IMR-90 (cell line): ENCODE measurements around the gene PGRMC1. TPM values are rescaled to one million over a fixed set of nuclear protein-coding genes. Genes with fewer than 3 reads are reported as not detected.

ENCODE experiments used
- ATAC-seq: fragments of 200-7000 bp; cut with Tn5 transposase; 2 replicates; pipeline ENCODE4 v1.9.1; 2020; ENCODE audit warnings: low read depth, mild to moderate bottlenecking, moderate library complexity
- Bru-seq: library from RNA; stranded (reverse); fragments of 400-500 nt; gene quantifications from one replicate; lab custom pipeline; 2021; lab: Mats Ljungman, UMichigan
- BruChase-seq, 2 experiments: library from RNA; stranded (reverse); fragments of 400-500 nt; gene quantifications; one replicate each; lab custom pipeline; 2021; lab: Mats Ljungman, UMichigan
- BruUV-seq: library from RNA; stranded (reverse); fragments of 400-500 nt; replicated peaks from 2 replicates; lab custom pipeline; 2021; lab: Mats Ljungman, UMichigan
- CTCF ChIA-PET: fragments of 300-600 bp; formaldehyde crosslinking; extraction: SDS; loops from one replicate; lab custom pipeline; 2021; ENCODE audit warnings: antibody characterized with exemption; lab: Yijun Ruan, JAX
- POLR2A ChIA-PET: fragments of 300-600 bp; sonication (Branson Sonifier 250); formaldehyde crosslinking; loops from one replicate; lab custom pipeline; 2022; ENCODE audit warnings: antibody characterized with exemption; ENCODE audit not compliant: unreplicated experiment; lab: Charles Lee
- DNase-seq: peaks from one replicate; pipeline ENCODE4 v3.0.0; 2013
- H2AFZ ChIP-seq: replicated peaks from 2 replicates; pipeline ENCODE3; 2013; ENCODE audit warnings: low read length, mild to moderate bottlenecking; ENCODE audit not compliant: poor library complexity
- H2AK5ac ChIP-seq: 2 replicates; pipeline ENCODE4 v1.6.1; 2013; ENCODE audit warnings: low read depth, low read length, inconsistent platforms
- H2AK9ac ChIP-seq: replicated peaks from 2 replicates; pipeline ENCODE3; 2013; ENCODE audit warnings: mild to moderate bottlenecking, low read depth, low read length, moderate library complexity; ENCODE audit not compliant: poor library complexity
- H2BK120ac ChIP-seq: 2 replicates; pipeline ENCODE4 v1.6.1; 2013; ENCODE audit warnings: low read depth, low read length, inconsistent platforms
- H2BK15ac ChIP-seq: 3 replicates; pipeline ENCODE4 v1.6.1; 2013; ENCODE audit warnings: low read depth, low read length, inconsistent platforms
- H2BK20ac ChIP-seq: 2 replicates; pipeline ENCODE4 v1.6.1; 2013; ENCODE audit warnings: low read depth, mild to moderate bottlenecking, inconsistent platforms, low read length, moderate library complexity
- H2BK5ac ChIP-seq: 2 replicates; pipeline ENCODE4 v1.6.1; 2013; ENCODE audit warnings: mild to moderate bottlenecking, low read depth, low read length, inconsistent platforms; ENCODE audit not compliant: poor library complexity, severe bottlenecking
- H3K14ac ChIP-seq: replicated peaks from 2 replicates; pipeline ENCODE4 v1.6.1; 2013; ENCODE audit warnings: low read depth, low read length, inconsistent platforms
- H3K18ac ChIP-seq: 2 replicates; pipeline ENCODE4 v1.6.1; 2013; ENCODE audit warnings: low read depth, low read length, control low read depth
- H3K23ac ChIP-seq: 2 replicates; pipeline ENCODE4 v1.6.1; 2013; ENCODE audit warnings: low read depth, low read length, inconsistent platforms
- H3K27ac ChIP-seq: 2 replicates; pipeline ENCODE4 v1.5.1; 2013; ENCODE audit warnings: mild to moderate bottlenecking, control low read depth, low read length; ENCODE audit not compliant: insufficient read depth
- H3K27me3 ChIP-seq: 2 replicates; pipeline ENCODE4 v1.6.1; 2013; ENCODE audit warnings: low read length; ENCODE audit not compliant: control insufficient read depth, insufficient read depth
- H3K36me3 ChIP-seq: 2 replicates; pipeline ENCODE4 v1.6.1; 2013; ENCODE audit warnings: low read length, mixed read lengths; ENCODE audit not compliant: control insufficient read depth, insufficient read depth
- H3K4ac ChIP-seq: 2 replicates; pipeline ENCODE4 v1.6.1; 2013; ENCODE audit warnings: low read depth, low read length, inconsistent platforms
- H3K4me1 ChIP-seq: 2 replicates; pipeline ENCODE4 v1.6.1; 2013; ENCODE audit warnings: low read length, mixed read lengths; ENCODE audit not compliant: control insufficient read depth, insufficient read depth
- H3K4me2 ChIP-seq: 2 replicates; pipeline ENCODE4 v1.6.1; 2013; ENCODE audit warnings: low read depth, mild to moderate bottlenecking, control low read depth, low read length, moderate library complexity
- H3K4me3 ChIP-seq: 2 replicates; pipeline ENCODE4 v1.5.1; 2013; ENCODE audit warnings: low read depth, mild to moderate bottlenecking, control low read depth, low read length, moderate library complexity; ENCODE audit not compliant: insufficient read depth
- H3K56ac ChIP-seq: 2 replicates; pipeline ENCODE4 v1.6.1; 2013; ENCODE audit warnings: low read length, inconsistent platforms; ENCODE audit not compliant: insufficient read depth; ENCODE audit errors: extremely low read depth
- H3K79me1 ChIP-seq, 2 experiments: 2 replicates each; pipeline ENCODE4 v1.6.1; 2013; ENCODE audit warnings: low read length in 2 of 2, inconsistent platforms in 1 of 2, low read depth in 1 of 2
- H3K9ac ChIP-seq: 2 replicates; pipeline ENCODE4 v1.6.1; 2013; ENCODE audit warnings: low read depth, low read length, control low read depth
- H3K9me1 ChIP-seq: 2 replicates; pipeline ENCODE4 v1.6.1; 2013; ENCODE audit warnings: low read length, inconsistent platforms; ENCODE audit not compliant: insufficient read depth
- H3K9me3 ChIP-seq: 2 replicates; pipeline ENCODE4 v1.6.1; 2013; ENCODE audit warnings: low read length; ENCODE audit not compliant: control insufficient read depth, insufficient read depth
- H4K20me1 ChIP-seq: 2 replicates; pipeline ENCODE4 v1.6.1; 2013; ENCODE audit warnings: low read length, inconsistent platforms; ENCODE audit not compliant: insufficient read depth
- H4K5ac ChIP-seq: 2 replicates; pipeline ENCODE4 v1.6.1; 2013; ENCODE audit warnings: mild to moderate bottlenecking, low read depth, low read length, control low read depth
- H4K8ac ChIP-seq, 2 experiments: 2 replicates each; pipeline ENCODE4 v1.6.1; 2013; ENCODE audit warnings: low read depth in 2 of 2, low read length in 2 of 2, control low read depth in 1 of 2, inconsistent platforms in 1 of 2
- H4K91ac ChIP-seq: 2 replicates; pipeline ENCODE4 v1.6.1; 2013; ENCODE audit warnings: low read depth, low read length, inconsistent platforms; ENCODE audit not compliant: insufficient read depth
- CTCF ChIP-seq: conservative IDR thresholded peaks from 2 replicates; pipeline ENCODE4 v1.5.1; 2012; ENCODE audit warnings: mild to moderate bottlenecking, low read depth, low read length, improper control_type of control experiment
- MAFK ChIP-seq: IDR thresholded peaks from 2 replicates; pipeline ENCODE4 v1.6.1; 2012; ENCODE audit warnings: low read depth, low read length, improper control_type of control experiment
- POLR2A ChIP-seq: IDR thresholded peaks from 2 replicates; pipeline ENCODE4 v1.6.1; 2012; ENCODE audit warnings: mild to moderate bottlenecking, low read depth, low read length
- RFX5 ChIP-seq: IDR thresholded peaks from 2 replicates; pipeline ENCODE4 v1.8.0; 2012; ENCODE audit warnings: low read depth, mild to moderate bottlenecking, low read length, moderate library complexity
- SMC3 ChIP-seq: fragments of 150-350 bp; IDR thresholded peaks from 2 replicates; pipeline ENCODE4 v1.6.1; 2016; ENCODE audit warnings: low read depth, mild to moderate bottlenecking, antibody characterized with exemption, low read length, moderate library complexity
- WGBS, 2 experiments: methylation state at CpG; one replicate each; pipeline versions ENCODE4 v1.1.5 to v1.1.7; 2013; ENCODE audit warnings: missing lambda C conversion rate in 2 of 2; ENCODE audit not compliant: insufficient read length in 1 of 2; ENCODE audit errors: extremely low coverage in 2 of 2; 5-methylcytosine and 5-hydroxymethylcytosine counted together
- dilution Hi-C: fragments of 300-500 bp; cut with HindIII; formaldehyde crosslinking; loops from one replicate; pipeline ENCODE4 v1.14.3; 2018; ENCODE audit warnings: low sequenced_read_pairs; ENCODE audit not compliant: unreplicated experiment
- in situ Hi-C: fragments of 300-500 bp; cut with MboI; formaldehyde crosslinking; loops from 3 replicates; pipeline ENCODE4 v1.14.3; 2019; ENCODE audit warnings: low sequenced_read_pairs, inconsistent platforms, mixed read lengths
- intact Hi-C: fragments of 100-400 bp; cut with micrococcal nuclease; formaldehyde crosslinking; loops from 2 replicates; pipeline ENCODE4 v1.10.0; 2022
- long read RNA-seq: library from polyadenylated mRNA; unstranded; transcript quantifications from one replicate; pipeline ENCODE4 v2.0.0, GENCODE V29; 2021; ENCODE audit not compliant: unreplicated experiment
- polyA plus RNA-seq, 3 experiments: library from polyadenylated mRNA; depleted of rRNA; stranded (reverse); fragments of >200 nt; gene quantifications; 2 replicates each; pipeline ENCODE4 v1.2.3, GENCODE V29; 2012; ENCODE audit warnings: low replicate concordance in 1 of 3
- total RNA-seq: library from RNA; depleted of rRNA; stranded (reverse); fragments of >200 nt; gene quantifications from 2 replicates; pipeline ENCODE4 v1.2.3, GENCODE V29; 2012; rRNA removed

PGRMC1 gene
- 75.3 and 124 TPM in 2 replicates for total RNA-seq
- polyA plus RNA-seq (2012; rRNA removed), result 49.7 and 58.5 TPM in 2 replicates
- polyA plus RNA-seq (2012; cell fraction: cytosol; rRNA removed), result 20.1 and 44.0 TPM in 2 replicates
- 19.6 and 25.0 TPM in 2 replicates for polyA plus RNA-seq (2012; cell fraction: nucleus; rRNA removed; ENCODE audit: low replicate concordance)
- percentile 71 among the genes with signal in this experiment for Bru-seq, nascent RNA
- BruChase-seq, experiment 1, labeled RNA remaining after a 6-hour chase, result percentile 76 among the genes with signal in this experiment
- percentile 64 among the genes with signal in this experiment for BruChase-seq, experiment 2, labeled RNA remaining after a 2-hour chase
- long read RNA-seq, transcript PGRMC1-201 (3 exons, 1,911 nt), result major isoform, 88 of 94 reads
- long read RNA-seq, partial matches to known transcripts, result 5 of 94 reads
- long read RNA-seq, other reads (novel, unspliced or antisense), result 1 of 94 reads

- peak within 1 kb of the TSS; percentile 8; the same call in 1 of the 2 replicates for H3K56ac ChIP-seq
- in situ Hi-C loops, result no loop called here
- H3K4me1 ChIP-seq, result peaks cover 4% of the 10 kb centered on the region
- H2BK15ac ChIP-seq, result no peak within 1 kb of the TSS
- H4K5ac ChIP-seq, result peak within 1 kb of the TSS; percentile 6; the same call in 1 of the 2 replicates
- ATAC-seq (peak; percentile 94), DNase-seq (peak; percentile 64)
- peak within 1 kb of the TSS in 1 of 2 experiments; percentile 64; a peak in 2 of 4 replicates for H4K8ac ChIP-seq
- H2AK9ac ChIP-seq, result peak within 1 kb of the TSS; percentile 42
- H3K9me1 ChIP-seq, result 0 out of 2 replicates have a peak, but pooled peaks cover 3% of the 10 kb centered on the region
- no peaks in the 10 kb centered on the region for H3K36me3 ChIP-seq
- peak within 1 kb of the TSS; percentile 48 for H3K23ac ChIP-seq
- no peak for TF ChIP-seq RFX5
- TF ChIP-seq MAFK, result no peak
- TF ChIP-seq POLR2A, result peak; percentile 94
- TF ChIP-seq CTCF, result no peak
- TF ChIP-seq SMC3, result no peak
- WGBS, 2 experiments, result 30% methylated on average over 31 of the region's 82 CpGs; no CpG with 5 or more reads in 1 of the 2 experiments
- H3K27me3 ChIP-seq, result peaks cover 2% of the 10 kb centered on the region
- H3K79me1 ChIP-seq, result peaks cover 0 to 16% of the 10 kb centered on the region in 2 experiments; a peak in 1 of 4 replicates
- dilution Hi-C loops, result no loop called here
- peak within 1 kb of the TSS; percentile 69 for H2BK5ac ChIP-seq
- no peaks in the 10 kb centered on the region for H3K9me3 ChIP-seq
- H3K14ac ChIP-seq, result peak within 1 kb of the TSS; percentile 57; the same call in 1 of the 2 replicates
- intact Hi-C loops, result no loop called here
- H3K27ac ChIP-seq, result peak within 1 kb of the TSS; percentile 71
- ChIA-PET POLR2A (no interaction called here), CTCF (interaction anchor here (1.5 kb wide), 1 partner anchor 117 kb away, joined by 4 read pairs; no protein-coding TSS in a partner anchor)
- peak within 1 kb of the TSS; percentile 90 for H2AFZ ChIP-seq
- no peak within 1 kb of the TSS for H2BK120ac ChIP-seq
- H2AK5ac ChIP-seq, result peak within 1 kb of the TSS; percentile 35
- H3K9ac ChIP-seq, result peak within 1 kb of the TSS; percentile 58
- H3K4ac ChIP-seq, result peak within 1 kb of the TSS; percentile 69; the same call in 1 of the 2 replicates
- H4K91ac ChIP-seq, result no peak within 1 kb of the TSS; the same call in 1 of the 2 replicates
- no TSS peak for BruUV-seq
- H3K4me3 ChIP-seq, result peak within 1 kb of the TSS; percentile 88
- H2BK20ac ChIP-seq, result no peak within 1 kb of the TSS
- H4K20me1 ChIP-seq, result no peaks in the 10 kb centered on the region
- H3K4me2 ChIP-seq, result peak within 1 kb of the TSS; percentile 80
- peak within 1 kb of the TSS; percentile 42; the same call in 1 of the 2 replicates for H3K18ac ChIP-seq
Observed at GRCh38 chrX:119235872-119236622, at the start of gene PGRMC1. TSS of gene PGRMC1 (plus strand) at chrX:119236285. CDS start at chrX:119236364, 79 bp downstream.
